Right hindlimb (tissue), 1 donor: Measurements from ENCODE around the gene UGGT2.
A peak's percentile ranks its signal among the peaks of the same experiment; 100 is the strongest.
"Not testable (repeated sequence)": the region's sequence is repeated elsewhere in the genome, so short reads cannot be mapped to it uniquely, and the experiment has no call there.

ENCODE experiments used
- DNase-seq: peaks from one replicate; pipeline ENCODE4 v3.0.0-alpha.2; 2018

UGGT2 gene

GRCh38 chr13:95880331-95880730, 172.9 kb downstream of the UGGT2 start:
- DNase-seq = no peak

GRCh38 chr13:95874286-95874685, 178.9 kb downstream of the UGGT2 start:
- DNase-seq = no peak

DNA sequence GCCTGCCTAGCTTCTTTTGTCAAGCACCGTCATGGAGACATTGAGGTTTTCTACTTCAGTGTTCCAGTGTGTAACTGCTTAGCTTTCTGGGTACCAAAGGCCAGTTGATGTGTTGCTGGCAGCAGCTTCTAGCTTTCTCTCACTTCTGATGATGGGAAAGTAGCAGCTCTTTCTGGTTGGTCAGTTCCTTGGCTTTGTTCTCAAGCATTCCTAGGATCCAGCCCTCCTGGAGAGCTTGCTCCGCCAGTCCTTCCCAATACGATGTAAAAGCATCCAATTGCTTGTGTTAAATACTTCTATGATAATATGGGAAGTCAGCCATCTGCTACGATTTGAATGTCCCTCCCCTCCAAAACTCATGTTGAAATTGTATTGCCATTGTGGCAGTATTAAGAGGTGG, 182.8 kb downstream of the UGGT2 start:
- no peak for DNase-seq

DNA sequence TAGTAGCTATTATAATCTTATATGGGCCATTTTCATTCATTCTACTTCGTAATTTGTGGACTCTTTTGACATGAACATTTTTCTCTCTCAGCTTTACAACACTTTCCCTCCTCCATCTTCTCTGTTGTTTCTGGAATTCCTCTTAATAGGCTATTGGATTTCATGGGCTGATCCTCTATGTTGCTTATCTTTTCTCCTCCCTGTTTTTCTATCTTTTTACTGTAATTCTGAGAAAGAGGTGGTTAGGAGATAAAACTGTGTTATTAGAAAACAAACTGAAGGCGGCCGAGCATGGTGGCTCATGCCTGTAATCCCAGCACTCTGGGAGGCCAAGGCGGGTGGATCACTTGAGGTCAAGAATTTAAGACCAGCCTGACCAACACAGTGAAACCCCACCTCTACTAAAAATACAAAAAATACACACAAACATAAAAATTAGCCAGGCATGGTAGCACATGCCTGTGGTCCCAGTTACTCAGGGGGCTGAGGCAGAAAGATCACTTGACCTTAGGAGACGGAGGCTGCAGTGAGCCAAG, 188.1 kb downstream of the UGGT2 start:
- DNase-seq = no peak

DNA sequence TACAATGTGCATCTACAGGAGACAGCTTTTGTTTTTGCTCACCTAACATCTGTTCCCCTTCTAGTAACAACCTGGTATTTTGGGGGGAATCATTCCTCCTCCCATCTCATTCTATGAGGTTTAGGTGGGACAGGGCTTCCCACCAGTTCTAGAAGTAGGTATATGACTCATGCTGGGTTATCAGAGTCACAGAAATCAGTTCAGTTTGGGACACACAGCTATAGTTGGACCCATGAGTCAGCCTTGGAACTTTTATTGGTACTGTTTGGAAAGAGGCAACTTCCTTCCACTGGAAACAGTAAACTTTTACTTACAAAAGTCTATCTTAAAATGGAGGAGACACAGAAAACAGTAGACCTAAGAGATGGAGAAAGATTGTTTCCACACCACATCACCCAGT, 190.8 kb downstream of the UGGT2 start:
- DNase-seq = no peak

GRCh38 chr13:95861296-95861695, 191.9 kb downstream of the UGGT2 start:
- no peak for DNase-seq

GRCh38 chr13:95858286-95859075, 194.7 kb downstream of the UGGT2 start:
- no peak for DNase-seq

- DNase-seq = not testable (repeated sequence)
Measured at GRCh38 chr13:95845656-95846055, 207.5 kb downstream of the UGGT2 start.

DNA sequence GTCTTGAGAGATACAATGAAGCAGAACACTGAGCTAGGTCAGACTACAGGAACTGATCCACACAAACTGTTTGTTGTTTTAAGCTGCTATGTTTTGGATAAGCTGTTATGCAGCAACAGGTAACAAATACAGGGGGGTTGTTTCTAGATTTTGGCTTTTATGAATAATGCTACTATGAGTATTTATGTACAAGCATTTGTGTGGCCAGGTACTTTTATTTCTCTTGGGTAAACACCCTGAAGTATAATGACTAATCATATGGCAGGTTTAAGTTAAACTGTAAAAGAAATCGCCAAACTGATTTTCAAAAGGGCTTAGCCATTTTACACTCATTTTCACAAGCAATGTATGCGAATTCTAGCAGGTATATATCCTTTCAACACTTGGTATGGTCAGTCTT, 210.3 kb downstream of the UGGT2 start:
- DNase-seq = no peak

DNA sequence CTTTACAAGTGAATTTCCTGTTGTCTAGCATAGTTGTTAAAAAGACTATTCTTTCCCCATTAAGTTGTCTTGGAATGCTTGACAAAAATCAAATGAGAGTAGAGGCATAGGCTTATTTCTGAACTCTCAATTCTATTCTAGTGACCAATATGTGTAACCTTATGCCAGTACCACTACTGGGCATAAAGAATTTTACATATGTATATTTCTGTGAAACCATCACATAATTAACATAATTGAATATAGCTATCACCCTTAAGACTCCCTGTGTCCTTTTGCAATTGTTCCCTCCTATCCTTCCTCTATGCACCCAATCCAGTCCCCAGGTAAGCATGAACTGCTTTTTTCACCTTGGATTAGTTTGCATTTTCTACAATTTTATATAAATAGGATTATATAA, 211.3 kb downstream of the UGGT2 start:
- no peak for DNase-seq

GRCh38 chr13:95834134-95834765, 219.0 kb downstream of the UGGT2 start:
- DNase-seq = peak; percentile 74

- DNase-seq = no peak
Measured at GRCh38 chr13:95833719-95834118, 219.5 kb downstream of the UGGT2 start.

DNA sequence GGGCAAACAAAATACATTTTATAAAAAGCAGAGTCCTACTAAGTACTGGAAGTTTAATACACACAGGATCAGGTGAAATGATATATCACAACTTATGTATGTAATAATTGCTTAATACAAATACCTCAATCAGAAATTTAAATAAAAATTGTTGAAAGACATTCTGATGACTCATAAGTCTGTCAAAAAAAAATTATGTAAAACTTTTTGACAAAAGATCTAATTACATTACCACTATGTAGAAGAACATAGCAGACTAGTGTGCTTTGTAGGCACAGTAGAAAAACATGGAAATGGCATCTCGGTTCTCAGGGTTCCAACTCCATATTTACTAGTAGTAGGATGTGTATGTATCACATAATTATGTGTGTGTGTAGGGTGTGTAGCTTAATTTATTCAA, 220.1 kb downstream of the UGGT2 start:
- no peak for DNase-seq

DNA sequence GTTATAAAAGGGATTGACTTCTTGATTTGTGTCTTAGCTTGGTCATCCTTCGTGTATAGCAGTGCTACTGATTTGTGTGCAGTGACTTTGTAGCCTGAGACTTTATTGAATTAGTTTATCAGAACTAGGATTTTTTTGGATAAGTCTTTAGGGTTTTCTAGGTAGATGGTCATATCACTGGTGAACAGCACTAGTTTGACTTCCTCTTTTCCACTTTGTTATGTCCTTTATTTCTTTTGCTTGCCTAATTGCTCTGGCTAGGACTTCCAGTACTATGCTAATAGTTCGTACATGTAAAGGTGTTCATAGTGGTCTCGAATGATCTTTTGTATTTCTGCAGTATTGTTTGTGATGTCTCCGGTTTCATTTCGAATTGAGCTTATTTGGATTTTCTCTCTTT, 230.9 kb downstream of the UGGT2 start:
- no peak for DNase-seq

- no peak for DNase-seq
Measured at GRCh38 chr13:95814495-95814894, 238.7 kb downstream of the UGGT2 start.

DNA sequence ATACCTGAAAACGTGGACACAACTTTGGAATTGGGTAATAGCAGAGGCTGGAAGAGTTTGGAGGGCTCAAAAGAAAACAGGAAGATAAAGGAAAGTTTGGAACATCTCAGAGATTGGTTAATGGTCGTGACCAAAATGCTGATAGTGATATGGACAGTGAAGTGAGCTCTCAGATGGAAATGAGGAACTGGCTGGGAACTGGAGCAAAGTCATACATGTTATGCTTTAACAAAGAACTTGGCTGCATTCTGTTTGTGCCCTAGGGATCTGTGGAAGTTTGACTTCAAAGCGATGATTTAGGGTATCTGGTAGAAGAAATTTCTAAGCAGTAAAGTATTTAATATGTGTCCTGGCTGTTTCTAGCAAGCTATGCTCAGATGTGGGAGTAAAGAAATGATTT, 240.1 kb downstream of the UGGT2 start:
- DNase-seq = no peak

DNA sequence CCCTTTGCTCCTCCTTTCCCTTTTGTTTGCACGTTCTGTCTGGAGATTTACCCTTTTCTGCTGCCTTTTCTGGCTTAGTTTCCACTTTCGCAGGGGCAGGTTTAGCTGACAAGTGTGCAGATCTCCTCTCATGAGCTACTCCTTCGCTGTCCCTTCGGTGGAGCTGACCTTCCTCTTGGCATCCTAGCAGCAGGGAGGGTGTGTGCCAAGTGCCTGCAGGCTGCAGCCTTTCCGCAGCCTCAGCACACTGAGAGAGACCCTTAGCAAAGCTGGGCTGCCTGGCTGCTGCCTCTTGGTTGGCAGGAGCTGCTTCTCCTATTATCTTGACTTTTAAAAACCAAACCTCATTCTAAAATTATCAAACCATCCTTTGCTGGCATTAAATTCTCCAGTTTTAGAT, 243.8 kb downstream of the UGGT2 start:
- no peak for DNase-seq

- no peak for DNase-seq
Measured at GRCh38 chr13:95805921-95806320, 247.3 kb downstream of the UGGT2 start.

GRCh38 chr13:95801825-95802224, 251.4 kb downstream of the UGGT2 start:
- DNase-seq = no peak

DNA sequence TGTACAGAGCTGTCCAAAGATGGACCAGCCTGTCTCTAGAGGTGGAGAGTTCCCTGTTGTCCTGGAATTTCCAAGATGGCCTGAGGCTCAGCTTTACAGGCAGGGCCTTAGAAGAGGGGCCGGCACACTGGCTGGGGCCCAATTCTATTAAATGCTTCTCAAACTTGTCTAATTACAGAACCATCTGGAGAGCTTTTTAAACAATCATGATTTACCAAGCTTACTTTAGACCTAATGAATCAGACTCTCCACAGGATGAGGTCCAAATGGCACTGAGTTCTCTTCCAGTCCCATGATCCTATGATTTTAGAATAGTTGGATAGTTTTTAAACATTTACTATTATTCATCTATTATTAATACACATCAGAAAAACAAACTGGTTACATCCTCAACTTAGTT, 252.8 kb downstream of the UGGT2 start:
- no peak for DNase-seq

DNA sequence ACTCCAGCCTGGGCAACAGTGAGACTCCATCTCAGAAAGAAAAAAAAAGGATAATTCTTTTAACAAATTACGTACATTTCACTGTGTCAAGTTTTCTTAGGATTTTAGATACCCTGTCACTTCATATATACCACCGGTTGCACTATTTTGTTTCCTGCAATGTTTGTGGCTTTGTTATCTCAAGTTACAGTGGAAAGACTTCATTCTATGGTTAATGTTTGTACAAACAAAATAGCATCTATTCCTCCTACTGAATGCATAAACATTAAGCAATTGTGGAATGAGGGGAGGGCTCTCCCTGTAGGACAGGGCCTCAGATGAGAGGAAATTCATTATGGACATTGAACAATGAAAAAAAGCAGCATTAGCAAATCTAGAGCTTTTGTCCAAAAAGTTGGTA, 256.2 kb downstream of the UGGT2 start:
- no peak for DNase-seq

- no peak for DNase-seq
Measured at GRCh38 chr13:95793781-95794180, 259.4 kb downstream of the UGGT2 start.

GRCh38 chr13:95793018-95793555, 260.1 kb downstream of the UGGT2 start:
- DNase-seq = no peak

DNA sequence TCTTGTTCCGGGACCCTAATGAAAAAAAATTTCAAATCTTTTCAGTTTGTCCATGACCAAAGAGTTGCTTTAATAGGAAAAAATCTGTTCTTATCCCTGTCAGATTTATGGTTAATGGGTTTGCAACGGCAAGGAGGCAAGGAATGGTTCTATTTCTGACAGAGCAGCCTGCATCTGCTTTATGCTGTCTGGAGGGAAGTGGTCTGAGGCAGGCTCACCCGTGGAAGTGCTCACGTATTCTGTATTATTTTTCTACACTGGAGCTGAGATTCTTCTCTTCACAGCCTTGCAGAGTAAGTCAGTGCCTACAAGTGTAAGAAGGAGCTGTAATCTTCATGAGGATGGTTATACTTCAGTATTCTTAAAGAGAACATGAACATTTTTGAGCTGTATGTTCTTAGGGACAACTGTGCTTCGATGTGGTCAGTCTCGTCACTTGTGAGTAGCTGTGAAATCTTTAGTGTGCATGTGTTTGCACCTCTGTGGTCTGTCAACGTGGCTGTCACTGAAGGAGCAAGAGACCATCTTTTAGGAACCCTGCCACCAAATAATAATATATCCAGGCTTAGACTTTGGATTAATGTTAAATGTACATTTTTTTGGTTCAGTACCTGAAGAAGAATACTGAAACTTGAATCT, 262.0 kb downstream of the UGGT2 start:
- DNase-seq = no peak
